NK-92 (cell line): ENCODE results near the gene CD300H.

Experiments
- DNase-seq: peaks from one replicate; lab custom pipeline; 2025; ENCODE audit not compliant: unreplicated experiment; lab: John Stamatoyannopoulos, UW

Gene CD300H

DNA sequence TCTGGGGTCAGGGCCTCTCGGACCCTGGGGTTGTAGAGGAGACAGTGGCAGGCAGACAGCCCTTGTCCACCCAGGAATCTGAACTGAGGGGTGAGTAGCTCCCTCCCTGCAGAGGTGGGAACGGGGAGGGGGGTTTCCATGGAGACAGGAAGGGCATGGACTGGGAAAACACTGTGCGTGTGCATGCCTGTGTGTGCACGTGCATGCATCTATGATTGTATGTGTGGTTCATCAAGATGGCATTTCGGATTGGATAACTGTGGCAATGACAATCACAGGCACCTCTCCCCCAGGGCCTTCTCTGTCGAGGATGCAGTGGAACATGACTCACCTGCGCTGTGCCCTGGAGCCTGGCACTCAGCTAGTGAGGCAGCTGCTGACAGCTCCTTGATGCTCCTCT, 15.3 kb downstream of the CD300H start:
- DNase-seq, result no peak

- DNase-seq, result no peak
Measured at GRCh38 chr17:74550602-74551001, 16.7 kb downstream of the CD300H start.

DNA sequence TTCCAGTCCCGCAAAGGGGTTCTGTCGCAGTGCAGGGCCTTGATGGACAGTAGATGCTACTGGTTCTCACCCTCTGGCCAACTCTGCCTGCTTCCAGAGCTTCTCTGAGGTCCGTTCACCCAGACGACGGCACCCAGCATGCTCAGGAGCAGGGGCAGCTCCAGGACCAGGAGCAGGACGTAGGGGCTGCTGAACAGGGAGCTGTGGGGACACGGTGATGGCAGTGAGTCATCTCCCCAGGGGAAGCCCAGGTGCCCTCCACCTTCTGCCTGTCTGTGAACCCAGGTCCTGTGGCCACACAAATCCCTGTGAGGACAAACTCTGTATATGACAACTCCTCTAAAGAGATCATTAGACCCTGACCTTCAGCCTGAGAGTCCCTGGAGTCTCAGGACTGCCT, 18.0 kb downstream of the CD300H start:
- DNase-seq, result no peak

GRCh38 chr17:74547736-74548135, 19.6 kb downstream of the CD300H start:
- no peak for DNase-seq

DNA sequence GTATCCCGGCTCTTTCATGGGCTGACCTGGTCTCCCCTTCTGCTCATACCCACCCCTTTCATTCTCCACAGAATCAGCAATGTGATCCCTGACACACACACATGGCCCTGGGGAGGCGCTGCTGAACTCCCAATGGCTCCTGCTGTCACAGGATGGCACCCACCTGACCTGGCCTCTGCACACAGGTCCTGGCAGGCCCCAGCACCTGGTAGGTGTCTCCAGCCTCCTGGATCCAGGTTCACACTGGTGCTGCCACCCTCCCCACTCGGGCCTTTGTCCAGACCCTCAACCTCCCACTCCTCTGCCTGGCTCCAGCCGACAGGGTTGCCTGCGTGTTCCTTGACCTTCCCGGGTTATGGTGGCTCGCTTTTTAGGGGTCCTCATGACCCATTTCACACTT, 20.0 kb downstream of the CD300H start:
- no peak for DNase-seq

- no peak for DNase-seq
Measured at GRCh38 chr17:74546586-74546985, 20.7 kb downstream of the CD300H start.

DNA sequence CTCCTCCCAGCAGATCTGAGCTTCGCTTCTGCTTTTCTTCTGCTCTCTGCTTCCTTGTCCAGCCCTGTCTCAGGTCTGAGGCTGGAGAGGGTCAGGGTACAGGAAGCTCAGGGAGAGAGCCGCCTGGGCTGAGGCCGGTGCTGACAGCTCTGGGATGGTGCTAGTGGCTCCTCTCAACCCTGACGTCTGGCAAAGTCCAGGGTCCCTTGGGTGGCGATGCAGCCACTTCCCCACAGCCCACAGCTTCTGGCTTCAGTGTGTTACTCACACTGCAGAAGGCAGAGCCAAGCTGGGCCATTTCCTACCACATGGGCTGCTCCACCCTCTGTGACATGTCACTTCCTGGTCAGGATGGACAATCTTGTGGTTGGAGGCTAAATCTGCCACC, 21.5 kb downstream of the CD300H start, which contains the start of gene CD300C:
CD300C (minus strand) TSS at position 273 of the 388 bp plus-strand sequence. CDS start 333 bp downstream, outside the sequence.
- no peak for DNase-seq

DNA sequence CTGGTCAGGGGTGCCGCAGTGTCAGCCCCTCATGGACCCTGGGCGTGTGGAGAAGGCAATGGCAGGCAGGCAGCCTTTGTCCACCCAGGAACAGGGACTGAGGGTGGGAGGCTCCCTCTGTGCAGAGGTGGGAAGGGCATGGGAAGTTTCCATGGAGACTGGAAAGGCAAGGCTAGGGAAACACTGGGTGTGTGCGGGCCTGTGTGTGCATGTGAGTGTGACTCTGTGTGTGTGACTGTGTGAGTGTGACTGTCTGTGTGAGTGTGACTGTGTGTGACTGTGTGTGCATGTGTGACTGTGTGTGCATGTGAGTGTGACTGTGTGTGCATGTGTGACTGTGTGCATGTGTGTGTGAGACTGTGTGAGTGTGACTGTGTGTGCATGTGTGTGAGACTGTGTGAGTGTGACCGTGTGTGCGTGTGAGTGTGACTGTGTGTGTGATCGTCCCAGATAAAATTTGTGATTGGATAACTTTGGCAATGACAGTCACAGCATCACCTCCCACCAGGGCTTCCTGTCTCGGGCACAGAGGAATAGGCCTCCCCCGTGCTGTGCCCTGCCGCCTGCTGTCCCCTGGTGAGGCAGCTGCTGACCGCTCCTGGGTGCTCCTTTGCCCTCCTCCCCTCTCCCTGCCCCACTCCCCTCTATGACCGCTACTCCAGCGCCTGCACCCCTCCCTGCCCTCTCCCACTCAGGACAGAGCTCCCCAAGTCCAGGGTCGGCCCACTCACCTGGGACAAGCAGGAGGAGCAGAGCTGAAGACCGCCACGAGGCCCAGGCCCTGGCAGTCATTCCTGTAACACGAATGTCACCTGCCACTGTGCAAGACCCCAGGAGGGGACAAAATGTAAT, 22.1 kb downstream of the CD300H start:
- DNase-seq, result no peak

- no peak for DNase-seq
Measured at GRCh38 chr17:74543891-74544760, 23.2 kb downstream of the CD300H start.

- DNase-seq, result no peak
Measured at GRCh38 chr17:74543406-74543805, 23.9 kb downstream of the CD300H start.

DNA sequence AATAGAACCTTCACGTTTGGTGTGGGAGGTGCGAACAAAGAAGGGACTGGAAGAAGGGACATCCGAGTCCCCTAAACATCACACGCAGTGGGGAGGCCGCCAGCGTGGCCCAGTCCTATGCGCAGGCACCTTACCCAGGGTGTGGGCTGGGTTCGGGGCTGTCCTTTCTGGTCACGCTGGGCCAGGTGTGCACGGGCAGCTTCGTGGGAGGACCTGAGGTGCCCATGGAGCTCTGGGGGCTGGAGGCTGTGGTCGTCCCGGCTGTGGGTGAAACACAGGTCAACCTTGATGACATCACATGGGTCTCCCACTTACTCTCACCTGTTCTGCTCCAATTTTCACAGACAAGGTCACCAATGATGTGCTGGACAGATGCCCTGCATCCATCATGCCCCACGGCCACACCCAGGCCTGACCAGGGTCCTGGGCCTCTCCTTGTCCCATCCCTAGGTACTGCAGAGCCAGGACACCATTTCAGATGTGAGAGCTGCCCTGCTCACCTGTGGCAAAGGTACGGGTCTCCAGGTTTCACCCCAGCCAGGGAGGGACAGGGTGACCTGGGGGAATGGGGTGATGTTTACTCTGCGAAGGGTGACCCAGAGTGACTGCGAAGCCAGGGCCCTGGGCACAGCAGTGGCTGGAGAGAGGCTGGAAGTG, 24.5 kb downstream of the CD300H start:
- no peak for DNase-seq

- no peak for DNase-seq
Measured at GRCh38 chr17:74542166-74542565, 25.1 kb downstream of the CD300H start.

GRCh38 chr17:74541176-74542111, 25.9 kb downstream of the CD300H start:
- no peak for DNase-seq

DNA sequence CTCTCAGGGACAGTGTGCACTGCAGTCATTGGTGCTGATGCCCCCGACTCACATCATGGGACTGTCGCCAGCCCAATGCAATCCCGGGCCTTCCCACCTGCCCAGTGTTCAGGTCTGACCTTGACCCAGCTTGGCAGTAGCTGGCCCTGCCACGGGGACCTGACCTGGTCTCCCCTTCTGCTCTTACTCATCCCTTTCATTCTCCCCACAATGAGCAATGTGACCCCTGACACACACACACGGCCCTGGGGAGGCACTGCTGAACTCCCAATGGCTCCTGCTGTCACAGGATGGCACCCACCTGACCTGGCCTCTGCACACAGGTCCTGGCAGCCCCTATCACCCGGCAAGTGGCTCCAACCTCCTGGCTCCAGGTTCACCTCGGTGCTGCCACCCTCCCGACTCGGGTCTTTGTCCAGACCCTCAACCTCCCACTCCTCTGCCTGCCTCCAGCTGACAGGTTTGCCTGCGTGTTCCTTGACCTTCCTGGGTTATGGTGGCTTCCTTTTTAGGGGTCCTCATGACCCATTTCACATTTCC, 28.0 kb downstream of the CD300H start:
- DNase-seq, result no peak

DNA sequence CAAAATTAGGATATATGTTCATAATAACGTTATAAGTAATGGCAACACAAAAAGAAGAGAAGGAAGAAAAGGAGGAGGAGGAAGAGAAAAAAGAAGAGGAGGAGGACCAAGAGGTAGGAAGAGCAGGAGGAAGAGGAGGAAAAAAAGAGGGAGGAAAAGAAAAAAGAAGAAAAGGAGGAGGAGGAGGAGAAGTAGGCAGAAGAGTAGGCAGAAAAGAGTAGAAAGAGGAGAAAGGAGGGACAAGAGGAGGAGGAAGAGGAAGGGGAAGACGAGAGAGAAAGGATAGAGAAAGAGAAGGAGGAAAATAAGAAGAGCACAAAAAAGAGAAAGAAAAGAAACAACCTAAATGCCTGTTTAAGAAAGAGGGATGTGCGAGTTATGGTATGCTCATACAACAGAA, 30.4 kb downstream of the CD300H start:
- DNase-seq, result no peak

DNA sequence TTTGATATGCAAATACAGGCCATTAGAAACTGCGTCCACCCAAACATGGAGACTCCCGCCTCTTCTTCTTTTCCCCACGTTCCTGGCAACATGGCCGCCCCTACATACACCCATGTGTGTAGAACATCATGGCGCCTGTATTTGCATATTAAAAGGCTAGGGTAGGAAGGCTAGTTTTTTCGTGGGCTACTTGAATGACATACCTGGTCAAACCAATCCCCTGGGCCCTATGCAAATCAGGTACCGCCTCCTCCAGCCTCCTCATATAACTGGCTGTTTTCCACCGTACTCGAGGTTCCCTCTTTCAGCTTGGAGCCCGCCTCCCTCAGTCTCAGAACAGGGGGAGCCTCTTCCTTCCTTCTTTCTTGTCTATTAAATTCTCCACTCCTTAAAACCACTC, 35.2 kb downstream of the CD300H start:
- no peak for DNase-seq

DNA sequence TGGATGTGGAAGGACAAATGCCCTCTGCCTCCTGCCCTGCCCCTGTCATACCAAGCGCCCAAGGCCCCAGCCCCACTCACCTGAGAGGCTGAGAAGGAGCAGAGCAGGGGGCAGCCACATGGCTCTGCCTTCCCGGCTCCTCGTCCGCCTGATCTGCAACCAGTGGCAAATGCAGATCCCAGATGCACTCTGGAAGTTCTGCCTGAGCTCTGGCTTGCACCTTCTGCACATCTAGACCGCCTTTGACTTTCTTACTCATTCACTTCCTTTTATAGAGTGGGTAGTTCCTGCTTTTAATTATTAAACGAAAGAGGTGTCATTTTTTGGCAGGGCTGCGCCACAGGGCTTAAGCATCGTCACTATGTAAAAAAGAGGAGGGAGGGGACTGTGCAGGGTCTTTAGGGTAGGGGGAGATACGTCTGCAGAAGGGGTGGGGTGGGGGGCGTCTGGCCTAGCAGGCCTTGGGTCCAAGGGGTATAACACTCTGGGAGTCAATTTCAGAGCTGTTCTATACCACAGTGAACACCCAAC, 36.0 kb downstream of the CD300H start, which contains the start of gene CD300LB:
CD300LB (minus strand) TSS at position 245 of the 531 bp plus-strand sequence; CDS start at position 120, 125 bp downstream.
- DNase-seq, result no peak

GRCh38 chr17:74530831-74531150, 36.5 kb downstream of the CD300H start:
- no peak for DNase-seq

GRCh38 chr17:74529243-74529642, 38.1 kb downstream of the CD300H start:
- DNase-seq, result no peak
